HG02973 (cell line): ENCODE measurements around the gene SECTM1.
"Not testable (repeated sequence)": the region's sequence is repeated elsewhere in the genome, so short reads cannot be mapped to it uniquely, and the experiment has no call there.

Experiments used
- ATAC-seq: cut with Tn5 transposase; IDR thresholded peaks from one replicate; pipeline ENCODE4 v1.9.1; 2021; ENCODE audit warnings: moderate library complexity; ENCODE audit not compliant: unreplicated experiment

SECTM1 gene

GRCh38 chr17:82333279-82334171 is at the start of gene SECTM1:
Gene SECTM1, minus strand, starts transcription at chr17:82333766. Its CDS starts 6,526 bp downstream, at chr17:82327240.
- no peak for ATAC-seq

DNA sequence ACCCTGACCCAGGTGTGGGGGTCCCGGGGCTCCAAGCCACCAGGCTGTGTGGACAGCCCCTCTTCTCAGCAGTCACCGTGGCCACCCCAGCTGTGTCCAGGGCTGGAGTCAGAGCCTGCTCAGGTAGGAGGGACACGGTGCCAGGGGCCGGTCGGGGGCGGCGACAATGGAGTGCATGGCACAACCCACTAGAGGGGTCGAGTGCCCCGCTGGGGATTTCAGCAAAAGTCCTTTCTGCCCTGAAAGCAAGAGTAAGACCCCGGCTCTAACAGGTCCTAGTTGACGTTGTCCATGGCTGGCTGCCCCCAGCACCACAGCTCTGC is 49.3 kb upstream of the SECTM1 start:
- no peak for ATAC-seq

GRCh38 chr17:82382220-82382932 is 48.8 kb upstream of the SECTM1 start:
- not testable (repeated sequence) for ATAC-seq

GRCh38 chr17:82381703-82382009 is 48.1 kb upstream of the SECTM1 start:
- ATAC-seq: not testable (repeated sequence)

GRCh38 chr17:82380860-82381702 is 47.5 kb upstream of the SECTM1 start:
- ATAC-seq: no peak

DNA sequence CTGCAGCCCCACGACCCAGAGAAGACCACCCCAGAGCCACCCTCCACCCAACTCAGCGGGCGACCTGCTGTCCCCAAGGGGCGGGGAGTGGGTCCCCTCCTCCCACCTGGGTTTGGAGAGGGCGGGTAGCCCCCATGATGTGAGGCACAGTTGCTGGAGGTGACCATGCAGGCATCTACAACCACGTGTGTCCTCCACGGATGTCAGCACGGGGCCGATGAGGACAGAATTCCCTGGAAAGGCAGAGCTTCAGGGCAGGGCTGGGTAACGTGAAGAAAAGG is 45.1 kb upstream of the SECTM1 start:
- no peak for ATAC-seq

DNA sequence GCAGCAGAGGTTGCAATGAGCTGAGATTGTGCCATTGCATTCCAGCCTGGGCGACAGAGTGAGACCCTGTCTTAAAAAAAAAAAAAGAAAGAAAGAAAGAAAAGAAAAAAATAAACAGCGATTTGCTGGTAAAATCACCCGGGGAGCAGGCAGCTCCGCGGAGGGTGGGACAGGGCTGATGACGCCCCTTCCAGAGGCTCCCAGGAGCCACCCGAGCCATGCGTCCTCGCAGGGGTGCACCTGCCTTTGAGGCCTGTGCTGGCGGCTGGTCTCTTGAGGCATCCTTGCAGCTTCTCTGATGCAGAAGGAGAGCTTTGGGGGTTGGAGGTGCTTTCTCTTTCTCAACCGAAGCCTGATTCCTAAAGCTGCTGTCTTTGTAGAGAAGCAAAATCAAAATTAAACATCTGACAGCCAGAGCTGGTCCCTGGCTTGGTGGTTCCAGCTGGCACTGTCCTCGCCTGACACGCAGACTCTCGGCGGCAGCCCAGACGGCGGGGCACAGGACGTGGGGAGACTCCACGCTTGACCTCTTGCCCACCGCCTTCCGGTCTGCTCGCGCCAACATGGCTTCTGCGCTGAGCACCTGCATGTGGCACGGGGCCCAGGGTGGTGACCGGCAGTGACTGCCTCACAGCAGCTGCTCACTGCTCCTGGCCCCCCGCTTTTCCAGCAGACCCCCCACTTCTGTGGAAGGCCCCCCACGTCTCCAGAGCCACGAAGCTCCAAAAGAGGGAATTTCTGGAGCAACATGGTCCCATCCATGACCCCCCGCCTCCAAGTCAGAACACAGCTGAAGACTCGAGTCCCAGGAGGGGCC is 44.6 kb upstream of the SECTM1 start:
- no peak for ATAC-seq

- ATAC-seq: not testable (repeated sequence)
Measured at GRCh38 chr17:82377294-82377693, 43.7 kb upstream of the SECTM1 start.

DNA sequence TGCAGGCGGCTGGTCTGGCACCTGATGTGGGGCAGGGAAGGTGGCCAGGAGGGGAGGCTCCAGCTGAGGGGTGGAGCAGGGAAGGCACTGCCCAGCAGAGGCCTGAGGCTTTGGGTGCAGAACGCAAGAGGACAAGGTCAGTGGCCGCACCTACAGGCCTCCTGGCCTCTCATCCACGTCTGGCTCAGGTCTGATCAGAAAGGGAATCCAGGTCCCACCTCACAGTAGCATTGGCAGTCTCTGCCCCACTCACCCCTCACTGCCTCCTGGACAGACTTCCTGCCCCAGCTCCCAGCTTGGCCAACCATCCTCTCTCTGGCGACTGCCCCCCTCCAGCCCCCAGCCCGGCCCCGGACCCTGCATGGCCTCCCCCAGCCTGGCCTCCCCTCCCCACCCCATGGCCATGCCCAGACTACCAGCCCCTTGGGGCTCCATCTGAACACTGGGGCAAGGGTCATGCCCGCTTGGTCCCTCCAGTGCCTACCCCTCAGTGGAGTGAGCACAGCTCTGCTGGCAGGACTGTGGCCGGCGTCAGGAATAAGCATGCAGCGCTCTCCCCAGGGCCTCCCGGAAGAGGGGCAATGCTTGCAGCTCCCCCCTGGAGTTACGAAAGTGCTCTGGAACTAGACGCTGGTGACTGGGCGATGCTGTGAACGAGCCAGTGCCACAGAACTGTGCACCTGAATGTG is 42.6 kb upstream of the SECTM1 start:
- no peak for ATAC-seq

DNA sequence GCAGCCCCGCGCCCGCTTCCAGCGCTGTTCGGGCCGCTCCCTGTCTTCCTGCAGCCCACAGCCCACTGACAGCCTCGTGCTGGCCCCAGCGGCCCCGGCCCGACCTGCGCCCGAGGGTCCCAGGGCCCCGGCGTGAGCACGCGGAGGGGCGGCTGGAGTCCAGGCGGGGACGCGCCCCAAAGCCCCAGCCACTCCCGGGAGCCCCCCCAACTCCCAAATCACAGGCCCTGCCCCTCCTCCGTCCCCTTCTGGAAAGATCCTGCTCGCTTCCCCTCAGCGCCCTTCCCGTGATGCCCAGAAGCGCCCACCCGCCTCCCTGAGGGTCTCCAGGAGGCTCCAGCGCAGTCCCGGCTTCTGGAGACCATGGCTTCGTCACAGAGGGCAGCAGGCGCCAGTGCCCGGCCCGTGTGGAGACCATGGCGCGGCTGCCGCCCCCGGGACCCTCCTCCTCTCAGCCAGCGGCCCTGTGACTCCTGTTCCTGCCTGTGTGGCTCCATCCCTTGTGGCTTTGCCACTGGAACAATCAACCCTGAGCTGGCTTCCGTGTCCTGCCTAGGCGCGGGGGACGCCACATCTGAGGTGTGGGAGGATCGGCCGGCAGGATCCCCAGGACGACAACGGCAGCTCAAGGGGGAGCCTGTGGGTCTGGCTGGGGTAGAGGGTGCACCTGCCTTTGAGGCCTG is 41.9 kb upstream of the SECTM1 start:
- ATAC-seq: no peak

GRCh38 chr17:82374626-82375331 is 41.2 kb upstream of the SECTM1 start:
- ATAC-seq: no peak

GRCh38 chr17:82373731-82374625 is 40.4 kb upstream of the SECTM1 start:
- no peak for ATAC-seq

DNA sequence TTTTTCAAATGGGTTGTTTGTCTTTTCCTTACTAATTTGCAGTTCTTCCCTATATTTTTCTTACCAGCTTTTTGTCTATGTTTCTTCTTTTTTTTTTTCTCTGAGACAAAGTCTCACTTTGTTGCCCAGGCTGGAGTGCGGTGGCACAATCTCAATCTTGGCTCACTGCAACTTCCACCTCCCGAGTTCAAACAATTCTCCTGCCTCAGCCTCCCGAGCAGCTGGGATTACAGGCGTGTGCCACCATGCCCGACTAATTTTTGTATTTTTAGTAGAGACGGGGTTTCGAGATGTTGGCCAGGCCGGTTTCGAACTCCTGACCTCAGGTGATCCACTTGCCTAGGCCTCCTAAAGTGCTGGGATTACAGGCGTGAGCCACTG is 39.5 kb upstream of the SECTM1 start:
- not testable (repeated sequence) for ATAC-seq

- no peak for ATAC-seq
Measured at GRCh38 chr17:82372249-82373071, 38.9 kb upstream of the SECTM1 start.

DNA sequence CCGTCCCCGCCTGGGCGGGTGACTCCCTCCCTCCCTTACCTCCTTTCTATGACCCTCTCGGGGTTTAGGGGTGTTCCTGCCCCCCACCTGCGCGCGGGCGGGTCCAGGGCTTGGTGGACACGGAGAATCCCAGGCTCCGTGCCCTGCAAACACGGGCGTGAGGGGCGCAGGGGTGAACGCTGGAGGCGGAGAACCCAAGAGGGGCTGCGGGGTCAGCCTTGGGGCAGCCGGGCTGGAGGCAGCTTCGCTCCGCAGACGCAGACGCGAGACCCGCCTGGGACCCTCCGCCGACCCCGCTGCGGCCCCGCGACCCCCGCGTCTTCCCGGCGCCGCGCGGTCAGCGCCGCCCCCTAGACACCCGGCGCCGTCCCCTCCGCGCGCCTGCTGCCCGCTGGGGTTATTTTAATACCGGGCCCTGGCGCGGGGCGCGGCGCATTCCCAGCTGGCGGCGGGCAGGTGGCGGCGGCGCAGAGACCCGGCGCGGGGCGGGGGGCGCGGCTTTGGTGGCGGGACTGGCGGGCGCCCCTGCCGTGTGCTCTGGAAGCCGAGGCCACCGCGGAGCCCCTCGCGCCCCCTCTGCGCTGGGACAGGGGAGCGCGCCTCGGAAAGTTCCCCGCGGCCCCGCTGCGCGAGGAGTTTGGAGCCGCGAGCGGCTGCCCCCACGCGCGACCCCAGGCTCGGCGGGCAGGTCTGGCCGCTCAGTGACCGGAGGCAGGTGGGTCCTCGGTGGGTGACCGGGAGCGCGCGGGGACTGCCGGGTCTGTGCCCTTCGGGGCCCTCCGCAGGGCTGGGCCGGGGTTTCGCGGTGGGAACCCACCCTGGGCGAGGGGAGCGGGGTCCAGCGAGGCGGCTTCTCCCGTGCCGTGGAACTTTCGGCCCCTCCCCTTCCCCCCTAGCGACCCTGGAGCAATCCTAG is 38.0 kb upstream of the SECTM1 start, which contains the start of gene UTS2R:
TSS of gene UTS2R (plus strand) at position 433 of the 916 bp plus-strand sequence. CDS start 2,560 bp downstream, outside the sequence.
- no peak for ATAC-seq
